ENCODE results near the gene WRAP53. TPM values are rescaled to one million over a fixed set of nuclear protein-coding genes. Genes with fewer than 3 reads are reported as not detected.

Gene WRAP53
- total RNA-seq, 1 experiment from 2014 or later, result 15.2 TPM

- no TSS peak for BruUV-seq (replicated peaks)
- Mint-ChIP-seq H3K27me3 (ENCODE audit: insufficient read depth, unreplicated experiment) (no peaks in the 10 kb centered on the region), H3K27ac (ENCODE audit: unreplicated experiment) (no peak overlapping the region), H3K4me1 (ENCODE audit: low read depth, unreplicated experiment) (no peaks in the 10 kb centered on the region), H3K9me3 (ENCODE audit: unreplicated experiment) (no peaks in the 10 kb centered on the region), H3K36me3 (ENCODE audit: insufficient read depth, unreplicated experiment) (peaks cover 16% of the 10 kb centered on the region), H3K4me3 (ENCODE audit: unreplicated experiment) (no peak overlapping the region)
- no peak for DNase-seq
- intact Hi-C loops (cut with micrococcal nuclease; ENCODE audit: unreplicated experiment), result no loop called here
- TF ChIP-seq CTCF (IDR thresholded peaks at IDR 0.05; ENCODE audit: insufficient read depth in 1 of 2, low read depth in 1 of 2, low read length in 1 of 2, severe bottlenecking in 1 of 2, unreplicated experiment in 1 of 2), result no peak
- ChIA-PET POLR2A (no interaction called here), CTCF (no interaction called here)
- no peaks in the 10 kb centered on the region for H3K9me3 ChIP-seq
- H3K27me3 ChIP-seq (replicated peaks; ENCODE audit: control insufficient read depth, insufficient read depth, low read length), result no peaks in the 10 kb centered on the region
- no peak overlapping the region for H3K4me3 ChIP-seq (ENCODE audit: low read depth, low read length)
- no peaks in the 10 kb centered on the region for H3K36me3 ChIP-seq (ENCODE audit: control insufficient read depth, insufficient read depth, low read length)
- no peaks in the 10 kb centered on the region for H3K4me1 ChIP-seq
These were observed 12.2 kb downstream of the WRAP53 start for GRCh38 chr17:7700510-7700909.

GRCh38 chr17:7701681-7702080 is 13.4 kb downstream of the WRAP53 start:
- no peaks in the 10 kb centered on the region for H3K4me1 ChIP-seq
- Mint-ChIP-seq H3K27ac (ENCODE audit: unreplicated experiment) (no peak overlapping the region), H3K27me3 (ENCODE audit: insufficient read depth, unreplicated experiment) (no peaks in the 10 kb centered on the region), H3K4me1 (ENCODE audit: low read depth, unreplicated experiment) (no peaks in the 10 kb centered on the region), H3K4me3 (ENCODE audit: unreplicated experiment) (no peak overlapping the region), H3K36me3 (ENCODE audit: insufficient read depth, unreplicated experiment) (peaks cover 6% of the 10 kb centered on the region), H3K9me3 (ENCODE audit: unreplicated experiment) (no peaks in the 10 kb centered on the region)
- no peak overlapping the region for H3K4me3 ChIP-seq (ENCODE audit: low read depth, low read length)
- ChIA-PET POLR2A (no interaction called here), CTCF (no interaction called here)
- no peaks in the 10 kb centered on the region for H3K9me3 ChIP-seq
- TF ChIP-seq CTCF (IDR thresholded peaks at IDR 0.05; ENCODE audit: insufficient read depth in 1 of 2, low read depth in 1 of 2, low read length in 1 of 2, severe bottlenecking in 1 of 2, unreplicated experiment in 1 of 2), result no peak
- DNase-seq, result no peak
- no peaks in the 10 kb centered on the region for H3K36me3 ChIP-seq (ENCODE audit: control insufficient read depth, insufficient read depth, low read length)
- BruUV-seq (replicated peaks), result no TSS peak
- no peaks in the 10 kb centered on the region for H3K27me3 ChIP-seq (replicated peaks; ENCODE audit: control insufficient read depth, insufficient read depth, low read length)
- intact Hi-C loops (cut with micrococcal nuclease; ENCODE audit: unreplicated experiment), result no loop called here

- Mint-ChIP-seq H3K27ac (ENCODE audit: unreplicated experiment) (no peak overlapping the region), H3K9me3 (ENCODE audit: unreplicated experiment) (no peaks in the 10 kb centered on the region), H3K4me3 (ENCODE audit: unreplicated experiment) (no peak overlapping the region), H3K27me3 (ENCODE audit: insufficient read depth, unreplicated experiment) (no peaks in the 10 kb centered on the region), H3K36me3 (ENCODE audit: insufficient read depth, unreplicated experiment) (no peaks in the 10 kb centered on the region), H3K4me1 (ENCODE audit: low read depth, unreplicated experiment) (no peaks in the 10 kb centered on the region)
- ChIA-PET POLR2A (interaction anchor here (0.6 kb wide), 2 partner anchors 67 to 119 kb away, joined by 8 to 9 read pairs; partner anchors contain the start of gene MPDU1), CTCF (interaction anchor here (1.3 to 1.7 kb wide), 2 partner anchors 14 to 15 kb away, joined by 4 to 12 read pairs; partner anchors contain the start of genes TP53 and WRAP53)
- Histone ChIP-seq H3K9me3 (no peaks in the 10 kb centered on the region), H3K4me3 (ENCODE audit: low read depth, low read length) (no peak overlapping the region), H3K36me3 (ENCODE audit: control insufficient read depth, insufficient read depth, low read length) (no peaks in the 10 kb centered on the region), H3K27me3 (replicated peaks; ENCODE audit: control insufficient read depth, insufficient read depth, low read length) (no peaks in the 10 kb centered on the region), H3K4me1 (no peaks in the 10 kb centered on the region)
- intact Hi-C loops (cut with micrococcal nuclease; ENCODE audit: unreplicated experiment), result no loop called here
- DNase-seq, result no peak
- no peak for TF ChIP-seq CTCF (IDR thresholded peaks at IDR 0.05; ENCODE audit: insufficient read depth in 1 of 2, low read depth in 1 of 2, low read length in 1 of 2, severe bottlenecking in 1 of 2, unreplicated experiment in 1 of 2)
- BruUV-seq (replicated peaks), result no TSS peak
These were observed 14.5 kb downstream of the WRAP53 start for GRCh38 chr17:7702776-7703175.

Data from Caco-2 (cell line).